CD4-positive, CD25-positive, alpha-beta regulatory T cell (primary cell): Measurements from ENCODE around the gene ZMYND8. TPM values are rescaled to one million over a fixed set of nuclear protein-coding genes. Genes with fewer than 3 reads are reported as not detected.

Source experiments
- ATAC-seq, 2 donors: fragments of 150-1000 bp; cut with Tn5 transposase; one replicate each; pipeline ENCODE4 v1.10.0; 2021; ENCODE audit warnings: low read depth in 2 of 2, moderate number of reproducible peaks in 2 of 2, moderate library complexity in 1 of 2
- DNase-seq, 3 donors: peaks; one replicate each; pipeline versions ENCODE4 v3.0.0 to v3.0.0-alpha.2; 2012 to 2022; ENCODE audit warnings: mixed read lengths in 1 of 3
- H3K27ac ChIP-seq: one replicate; pipeline ENCODE4 v1.7.0; 2013; ENCODE audit warnings: mild to moderate bottlenecking, low read length; ENCODE audit not compliant: insufficient read depth, poor library complexity, severe bottlenecking
- H3K27me3 ChIP-seq: one replicate; pipeline ENCODE4 v1.7.0; 2013; ENCODE audit warnings: low read length; ENCODE audit not compliant: control insufficient read depth, insufficient read depth
- H3K36me3 ChIP-seq: one replicate; pipeline ENCODE4 v1.7.0; 2013; ENCODE audit warnings: mild to moderate bottlenecking, low read length, moderate library complexity; ENCODE audit not compliant: control insufficient read depth, insufficient read depth
- H3K4me1 ChIP-seq: 2 replicates; pipeline ENCODE4 v1.7.0; 2013; ENCODE audit warnings: mild to moderate bottlenecking, low read length; ENCODE audit not compliant: insufficient read depth, control insufficient read depth, poor library complexity, severe bottlenecking
- H3K4me3 ChIP-seq: one replicate; pipeline ENCODE4 v1.7.0; 2013; ENCODE audit warnings: low read depth, mild to moderate bottlenecking, low read length, moderate library complexity
- H3K9me3 ChIP-seq, 2 experiments: 1 replicate in 1 of 2; 2 replicates in 1 of 2; pipeline ENCODE4 v1.7.0; 2013; ENCODE audit warnings: low read length in 2 of 2, mild to moderate bottlenecking in 1 of 2, moderate library complexity in 1 of 2; ENCODE audit not compliant: control insufficient read depth in 2 of 2
- H3K27ac Mint-ChIP-seq, 3 donors: one replicate each; pipeline ENCODE4 v1.8.0; 2020 to 2022; ENCODE audit warnings: mild to moderate bottlenecking in 3 of 3, mixed read lengths in 3 of 3, moderate library complexity in 2 of 3
- H3K27me3 Mint-ChIP-seq: one replicate; pipeline ENCODE4 v1.8.0; 2022; ENCODE audit warnings: mild to moderate bottlenecking, mixed read lengths
- H3K36me3 Mint-ChIP-seq: one replicate; pipeline ENCODE4 v1.8.0; 2020; ENCODE audit warnings: mixed read lengths
- H3K4me1 Mint-ChIP-seq, 4 donors: one replicate each; pipeline ENCODE4 v1.8.0; 2020 to 2022; ENCODE audit warnings: mixed read lengths in 4 of 4, mild to moderate bottlenecking in 1 of 4
- H3K4me3 Mint-ChIP-seq, 4 donors: one replicate each; pipeline ENCODE4 v1.8.0; 2020 to 2022; ENCODE audit warnings: mild to moderate bottlenecking in 4 of 4, mixed read lengths in 4 of 4, moderate library complexity in 3 of 4
- H3K9me3 Mint-ChIP-seq, 7 donors: one replicate each; pipeline ENCODE4 v1.8.0; 2020 to 2022; ENCODE audit warnings: mixed read lengths in 7 of 7, mild to moderate bottlenecking in 3 of 7, moderate library complexity in 2 of 7
- polyA plus RNA-seq, 4 donors: library from polyadenylated mRNA; unstranded; fragments of 300-500 nt; fragmentation: Illumina TruSeq; gene quantifications; one replicate each; pipeline ENCODE4 v1.2.3, GENCODE V29; 2021
- total RNA-seq: library from RNA; stranded (reverse); gene quantifications from one replicate; pipeline ENCODE4 v1.2.3, GENCODE V29; 2022

The ZMYND8 gene
- total and polyA plus RNA-seq, 5 donors from 2014 or later, result 7.5 to 47.2 (median 8.9) TPM

DNA sequence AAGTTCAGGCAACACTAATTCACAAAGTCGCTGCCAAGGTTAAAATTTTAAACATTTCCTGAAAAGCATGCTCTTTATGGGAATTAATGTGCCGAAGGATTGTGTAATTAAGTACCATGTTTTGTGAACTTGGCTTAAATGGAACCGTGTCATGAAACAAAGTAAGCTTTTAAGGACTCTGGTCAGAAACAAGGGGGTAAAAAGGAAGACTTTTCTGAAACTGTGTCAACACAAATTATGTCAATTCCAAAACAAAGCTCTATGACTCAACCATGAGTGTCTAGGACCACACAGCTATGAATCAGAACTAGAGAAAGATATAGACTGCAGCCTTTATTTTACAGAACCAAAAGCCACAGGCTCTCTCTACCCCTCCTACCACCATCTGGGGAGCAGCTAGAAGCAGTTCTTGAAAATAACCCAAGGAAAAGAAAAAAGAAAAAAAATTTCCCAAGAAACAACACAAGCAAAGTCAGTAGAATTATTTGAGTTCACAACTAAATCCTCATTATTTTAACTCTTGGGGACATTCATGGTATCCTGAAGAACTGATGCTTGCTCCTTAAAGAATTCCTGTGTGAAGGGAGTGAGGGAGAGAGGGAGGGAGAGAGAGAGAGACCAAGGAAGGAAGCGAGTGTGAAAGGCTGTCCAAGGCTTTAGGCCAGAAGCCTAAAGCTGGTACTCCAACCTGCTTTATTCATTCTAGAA, 81.9 kb downstream of the ZMYND8 start:
- DNase-seq (peak in 1 of 3 donors; percentile 54), ATAC-seq (peak; percentile 91 to 93)
- Mint-ChIP-seq H3K27me3 (no peaks in the 10 kb centered on the region), H3K4me3 (no peak overlapping the region), H3K9me3 (no peaks in the 10 kb centered on the region), H3K27ac (peak overlapping the region; percentile 65 to 98 (median 75)), H3K4me1 (peaks cover 13 to 39% (median 23%) of the 10 kb centered on the region in 4 donors), H3K36me3 (peaks cover 22% of the 10 kb centered on the region)
- Histone ChIP-seq H3K4me1 (no peaks in the 10 kb centered on the region), H3K9me3 (no peaks in the 10 kb centered on the region), H3K27ac (peak overlapping the region; percentile 11), H3K36me3 (peaks cover 43% of the 10 kb centered on the region), H3K27me3 (no peaks in the 10 kb centered on the region), H3K4me3 (no peak overlapping the region)

DNA sequence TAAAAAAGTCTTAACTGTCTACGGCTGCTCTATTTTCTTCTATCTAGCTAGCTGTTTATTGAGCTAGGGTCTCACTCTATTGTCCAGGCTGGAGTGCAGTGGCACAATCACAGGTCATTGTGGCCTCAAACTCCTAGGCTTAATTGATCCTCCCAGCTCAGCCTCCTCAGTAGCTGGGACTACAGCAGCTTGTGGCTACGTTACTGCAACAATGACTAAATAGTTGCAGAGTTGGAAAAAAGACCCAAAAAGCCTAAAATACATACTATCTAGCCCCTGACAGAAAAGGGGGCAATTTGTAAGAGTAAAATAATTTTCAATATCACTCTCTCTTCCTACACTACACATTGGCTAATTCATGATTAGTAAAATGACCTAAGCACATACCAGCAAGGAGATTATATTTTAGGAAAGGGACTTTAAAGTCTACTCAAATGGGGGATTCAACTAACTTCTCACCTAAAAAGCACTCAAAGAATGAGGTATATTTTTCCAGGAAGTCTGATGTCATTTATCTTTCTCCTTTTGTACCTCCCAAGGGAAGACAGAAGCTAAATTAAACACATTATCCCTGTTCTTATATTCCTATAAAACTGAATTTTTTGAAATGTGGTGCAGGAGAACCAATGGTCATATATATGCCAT, 82.8 kb downstream of the ZMYND8 start:
- Mint-ChIP-seq H3K36me3 (peaks cover 22% of the 10 kb centered on the region), H3K9me3 (no peaks in the 10 kb centered on the region), H3K27me3 (no peaks in the 10 kb centered on the region), H3K27ac (peak overlapping the region in 2 of 3 donors; percentile 13 to 66), H3K4me1 (peaks cover 13 to 39% (median 23%) of the 10 kb centered on the region in 4 donors), H3K4me3 (no peak overlapping the region)
- Histone ChIP-seq H3K27me3 (no peaks in the 10 kb centered on the region), H3K36me3 (peaks cover 40% of the 10 kb centered on the region), H3K9me3 (no peaks in the 10 kb centered on the region), H3K4me3 (no peak overlapping the region), H3K4me1 (no peaks in the 10 kb centered on the region), H3K27ac (peak overlapping the region; percentile 11)
- ATAC-seq, result no peak
- DNase-seq, result no peak

DNA sequence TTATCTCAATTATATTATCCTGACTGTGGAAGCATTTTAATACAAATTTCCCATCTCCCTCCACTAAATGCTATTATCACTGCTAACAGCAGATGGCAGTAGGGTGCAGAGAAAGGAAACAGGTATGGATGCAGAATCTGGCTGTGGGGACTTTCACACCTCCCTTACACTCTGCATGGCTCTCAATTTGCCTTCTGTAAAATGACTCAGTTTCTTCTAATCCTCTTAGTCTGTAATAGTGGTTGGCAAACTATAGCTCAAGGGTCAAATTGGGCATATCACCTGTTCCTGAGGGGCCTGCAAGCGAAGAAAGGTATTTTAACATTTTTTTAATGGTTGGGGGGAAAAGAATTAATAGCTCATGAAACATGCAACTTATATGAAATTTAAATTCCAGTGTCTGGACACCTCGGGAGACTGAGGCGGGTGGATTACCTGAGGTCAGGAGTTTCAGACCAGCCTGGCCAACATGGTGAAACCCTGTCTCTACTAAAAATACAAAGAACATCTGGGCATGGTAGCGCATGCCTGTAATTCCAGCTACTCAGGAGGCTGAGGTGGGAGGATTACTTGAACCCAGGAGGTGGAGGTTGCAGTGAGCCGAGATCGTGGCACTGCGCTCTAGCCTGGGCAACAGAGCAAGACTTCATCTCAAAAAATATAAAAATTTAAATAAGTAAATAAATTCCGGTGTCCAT, 83.5 kb downstream of the ZMYND8 start:
- no peak overlapping the region for H3K4me3 Mint-ChIP-seq
- no peak overlapping the region for H3K4me3 ChIP-seq
- H3K4me1 Mint-ChIP-seq, result peaks cover 12 to 39% (median 22%) of the 10 kb centered on the region in 4 donors
- H3K36me3 Mint-ChIP-seq, result peaks cover 18% of the 10 kb centered on the region
- DNase-seq (peak; percentile 32 to 68 (median 65)), ATAC-seq (peak; percentile 64 to 69)
- peaks cover 34% of the 10 kb centered on the region for H3K36me3 ChIP-seq
- no peaks in the 10 kb centered on the region for H3K27me3 ChIP-seq
- no peaks in the 10 kb centered on the region for H3K9me3 Mint-ChIP-seq
- H3K9me3 ChIP-seq, result no peaks in the 10 kb centered on the region
- no peak overlapping the region for H3K27ac Mint-ChIP-seq
- no peak overlapping the region for H3K27ac ChIP-seq
- no peaks in the 10 kb centered on the region for H3K27me3 Mint-ChIP-seq
- H3K4me1 ChIP-seq, result no peaks in the 10 kb centered on the region

DNA sequence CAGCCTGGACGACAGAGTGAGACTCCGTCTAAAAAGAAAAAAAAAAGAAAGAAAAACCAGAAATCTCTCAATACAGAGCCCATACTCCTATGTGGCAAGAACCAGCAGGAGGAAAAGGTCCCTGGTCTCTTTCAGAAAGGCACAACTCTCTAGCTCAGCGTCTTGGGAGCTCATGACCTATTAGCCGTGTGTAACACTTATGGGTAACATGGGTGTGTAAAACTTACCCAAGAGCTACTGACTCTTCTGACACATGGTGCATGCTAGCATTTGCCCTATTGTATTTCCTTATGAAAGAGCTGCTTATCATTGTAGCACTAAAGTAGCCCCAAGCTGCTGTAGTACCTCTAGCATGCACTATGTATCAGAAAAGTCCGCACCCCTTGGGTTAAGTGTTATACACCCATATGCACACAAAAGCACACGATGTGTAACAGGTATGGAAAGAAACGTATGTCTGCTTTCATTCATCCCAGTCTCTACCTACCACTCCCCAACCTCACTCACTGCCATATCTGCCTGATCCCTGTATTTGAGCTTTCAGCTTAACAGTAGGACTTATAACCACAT, 85.4 kb downstream of the ZMYND8 start:
- Histone ChIP-seq H3K4me3 (no peak overlapping the region), H3K4me1 (no peaks in the 10 kb centered on the region), H3K27ac (no peak overlapping the region), H3K9me3 (no peaks in the 10 kb centered on the region), H3K36me3 (peaks cover 34% of the 10 kb centered on the region), H3K27me3 (no peaks in the 10 kb centered on the region)
- H3K9me3 Mint-ChIP-seq, result no peaks in the 10 kb centered on the region
- no peaks in the 10 kb centered on the region for H3K27me3 Mint-ChIP-seq
- no peak overlapping the region for H3K4me3 Mint-ChIP-seq
- H3K36me3 Mint-ChIP-seq, result peaks cover 22% of the 10 kb centered on the region
- no peak overlapping the region for H3K27ac Mint-ChIP-seq
- ATAC-seq, result no peak
- H3K4me1 Mint-ChIP-seq, result peaks cover 12 to 42% (median 28%) of the 10 kb centered on the region in 4 donors
- no peak for DNase-seq

GRCh38 chr20:47269309-47270165, 87.0 kb downstream of the ZMYND8 start:
- Histone ChIP-seq H3K4me1 (no peaks in the 10 kb centered on the region), H3K27ac (no peak overlapping the region), H3K36me3 (peaks cover 26% of the 10 kb centered on the region), H3K27me3 (no peaks in the 10 kb centered on the region), H3K9me3 (no peaks in the 10 kb centered on the region), H3K4me3 (no peak overlapping the region)
- H3K27me3 Mint-ChIP-seq, result no peaks in the 10 kb centered on the region
- H3K4me1 Mint-ChIP-seq, result peaks cover 7 to 34% (median 21%) of the 10 kb centered on the region in 4 donors
- H3K27ac Mint-ChIP-seq, result no peak overlapping the region
- ATAC-seq, result no peak
- H3K4me3 Mint-ChIP-seq, result no peak overlapping the region
- H3K36me3 Mint-ChIP-seq, result peaks cover 14% of the 10 kb centered on the region
- no peaks in the 10 kb centered on the region for H3K9me3 Mint-ChIP-seq
- no peak for DNase-seq

DNA sequence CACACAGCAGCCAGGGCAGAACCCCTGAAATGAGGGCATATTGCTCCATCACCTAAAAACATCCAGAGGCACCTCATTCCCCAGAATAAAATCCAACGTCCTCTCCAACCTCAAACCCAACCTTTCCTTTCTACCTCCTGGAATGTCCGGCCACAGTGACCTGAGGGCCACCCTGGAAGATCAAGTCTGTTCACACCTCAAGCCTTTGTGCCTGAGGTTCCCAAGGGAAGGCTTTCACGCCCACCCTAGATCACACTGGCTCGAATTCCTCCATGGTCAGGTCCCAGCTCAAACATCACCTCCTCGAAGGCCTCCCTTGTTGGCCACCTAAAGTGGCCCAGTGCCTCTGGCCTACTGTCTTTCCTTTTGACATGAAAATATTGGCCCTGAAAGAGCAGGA, 88.9 kb downstream of the ZMYND8 start:
- Histone ChIP-seq H3K4me1 (no peaks in the 10 kb centered on the region), H3K27me3 (no peaks in the 10 kb centered on the region), H3K4me3 (no peak overlapping the region), H3K36me3 (peaks cover 38% of the 10 kb centered on the region), H3K27ac (no peak overlapping the region), H3K9me3 (no peaks in the 10 kb centered on the region)
- Mint-ChIP-seq H3K4me3 (no peak overlapping the region), H3K27ac (peak overlapping the region in 1 of 3 donors; percentile 31), H3K36me3 (peaks cover 15% of the 10 kb centered on the region), H3K27me3 (no peaks in the 10 kb centered on the region), H3K4me1 (peaks cover 0 to 20% (median 9%) of the 10 kb centered on the region in 4 donors), H3K9me3 (no peaks in the 10 kb centered on the region)
- ATAC-seq (no peak), DNase-seq (no peak)
